HT1080 (cell line): ENCODE data around the gene NOP53. TPM values are rescaled to one million over a fixed set of nuclear protein-coding genes. Genes with fewer than 3 reads are reported as not detected.
"Not testable (repeated sequence)": the region's sequence is repeated elsewhere in the genome, so short reads cannot be mapped to it uniquely, and the experiment has no call there.

Source experiments
- DNase-seq: peaks from one replicate; pipeline ENCODE4 v3.0.0-alpha.2; 2015; ENCODE audit warnings: low read depth
- total RNA-seq: library from RNA; depleted of rRNA; stranded (reverse); fragments of >200 nt; shearing (Covaris generic); gene quantifications from 2 replicates; pipeline ENCODE4 v1.2.3, GENCODE V29; 2014

Gene NOP53
- total RNA-seq, 1 experiment from 2014 or later, result 111 TPM

DNA sequence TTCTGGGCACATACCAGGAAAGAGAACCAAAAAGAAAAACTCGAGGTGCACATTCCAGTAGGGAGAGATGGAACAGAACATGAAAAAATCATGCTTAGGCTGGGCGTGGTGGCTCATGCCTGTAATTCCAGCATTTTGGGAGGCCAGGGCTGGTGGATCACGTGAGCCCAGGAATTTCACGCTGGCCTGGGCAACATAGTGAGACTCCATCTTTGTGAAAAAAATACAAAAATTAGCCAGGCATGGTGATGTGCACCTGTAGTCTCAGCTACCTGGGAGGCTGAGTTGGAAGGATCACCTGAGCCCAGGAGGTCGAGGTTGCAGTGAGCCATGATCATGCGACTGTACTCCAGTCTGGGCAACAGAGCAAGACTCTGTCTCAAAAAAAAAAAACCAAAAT lies 25.9 kb downstream of the NOP53 start:
- not testable (repeated sequence) for DNase-seq

DNA sequence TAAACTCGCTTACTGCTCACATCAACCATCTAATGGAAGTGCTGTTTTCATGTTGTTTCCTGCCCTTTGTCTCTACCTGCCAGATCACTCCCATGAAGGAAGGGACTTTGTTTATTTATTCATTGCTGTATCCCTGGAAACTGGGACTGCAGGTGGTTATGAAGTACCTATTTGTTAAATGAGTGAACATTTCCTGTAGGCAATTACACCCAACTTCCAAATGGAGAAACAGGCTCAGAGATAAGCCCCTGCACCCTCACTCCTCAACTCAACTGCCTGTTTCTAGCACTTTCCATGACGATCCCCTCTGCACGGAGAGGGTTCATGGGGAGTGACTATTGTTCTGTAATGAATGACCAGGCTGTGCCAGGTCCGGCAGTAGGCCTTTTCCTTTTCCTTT lies 31.2 kb downstream of the NOP53 start:
- peak; percentile 38 for DNase-seq

- not testable (repeated sequence) for DNase-seq
Observed at GRCh38 chr19:47777245-47778048, 32.1 kb downstream of the NOP53 start.

- peak; percentile 60 for DNase-seq
Observed at GRCh38 chr19:47778049-47778953, 33.0 kb downstream of the NOP53 start, which contains the start of gene SELENOW. Gene SELENOW (plus strand): TSS chr19:47778703. CDS start chr19:47778786, 83 bp downstream.

- no peak for DNase-seq
Observed at GRCh38 chr19:47778954-47779351, 33.6 kb downstream of the NOP53 start.

DNA sequence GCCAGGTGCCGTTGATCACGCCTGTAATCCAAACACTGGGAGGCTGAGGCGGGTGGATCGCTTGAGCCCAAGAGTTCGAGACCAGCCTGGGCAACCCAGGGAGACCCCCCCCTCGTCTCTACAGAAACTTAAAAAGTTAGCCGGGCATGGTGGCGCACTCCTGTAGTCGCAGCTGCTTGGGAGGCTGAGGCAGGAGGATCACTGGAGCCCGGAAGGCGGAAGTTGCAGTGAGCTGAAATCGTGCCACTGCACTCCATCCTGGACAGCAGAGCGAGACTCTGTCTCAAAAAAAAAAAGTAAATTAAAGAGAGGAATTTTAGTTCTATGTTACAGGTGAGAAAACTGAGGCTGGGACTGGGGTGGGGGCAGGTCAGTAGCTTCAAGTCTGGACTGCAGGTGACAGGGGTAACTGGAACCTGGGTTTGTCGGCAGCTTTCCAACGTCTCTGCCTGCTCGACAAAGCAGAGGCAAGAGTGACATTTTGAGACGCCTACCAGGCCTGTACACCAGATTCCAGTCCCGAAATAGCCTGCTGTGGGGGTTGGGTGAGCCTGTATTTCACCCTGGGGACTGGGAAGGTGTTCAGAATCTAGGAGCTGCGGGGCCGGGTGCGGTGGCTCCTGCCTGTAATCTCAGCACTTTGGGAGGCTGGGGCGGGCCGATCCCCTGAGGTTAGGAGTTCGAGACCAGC lies 34.3 kb downstream of the NOP53 start:
- DNase-seq, result no peak

DNA sequence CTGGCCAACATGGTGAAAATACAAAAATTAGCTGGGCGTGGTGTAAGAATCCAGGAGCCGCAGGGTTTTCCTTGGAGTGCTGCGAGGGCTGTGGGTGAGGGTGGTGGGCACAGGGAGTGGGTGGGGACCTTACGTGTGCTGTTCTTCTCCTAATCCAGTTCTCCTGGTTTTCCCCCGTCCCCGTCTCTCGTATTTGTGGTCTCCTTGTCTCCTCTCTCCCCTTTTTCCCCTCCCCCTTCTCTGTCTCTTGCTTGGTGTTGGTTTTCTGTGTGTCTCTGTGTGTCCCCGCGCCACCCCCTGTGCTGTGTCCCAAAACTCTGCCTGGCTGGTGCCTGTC lies 34.8 kb downstream of the NOP53 start:
- no peak for DNase-seq

DNA sequence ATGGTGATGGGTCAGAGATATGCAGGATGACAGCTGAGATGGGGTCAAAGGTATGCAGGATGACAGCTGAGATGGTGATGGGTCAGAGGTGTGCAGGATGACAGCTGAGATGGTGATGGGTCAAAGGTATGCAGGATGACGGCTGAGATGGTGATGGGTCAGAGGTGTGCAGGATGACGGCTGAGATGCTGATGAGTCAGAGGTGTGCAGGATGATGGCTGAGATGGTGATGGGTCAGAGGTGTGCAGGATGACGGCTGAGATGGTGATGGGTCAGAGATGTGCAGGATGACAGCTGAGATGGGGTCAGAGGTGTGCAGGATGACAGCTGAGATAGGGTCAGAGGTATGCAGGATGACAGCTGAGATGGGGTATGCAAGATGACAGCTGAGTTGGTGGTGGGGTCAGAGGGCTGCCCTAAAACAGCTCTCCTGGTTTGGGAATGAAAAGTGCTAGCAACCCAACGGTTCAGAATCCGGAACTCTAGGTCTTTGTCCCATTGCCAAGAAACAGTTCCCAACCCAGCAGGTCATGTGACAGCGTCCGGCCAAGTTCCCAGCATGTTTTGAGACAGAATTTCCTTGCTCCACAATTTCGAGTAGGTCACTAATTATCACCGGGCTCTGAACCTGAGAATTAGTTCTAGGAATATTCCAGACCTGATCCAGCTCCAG lies 36.4 kb downstream of the NOP53 start:
- DNase-seq, result no peak

GRCh38 chr19:47786566-47786965 lies 41.2 kb downstream of the NOP53 start:
- DNase-seq, result no peak

- not testable (repeated sequence) for DNase-seq
Observed at GRCh38 chr19:47787307-47787706, 42.0 kb downstream of the NOP53 start.

GRCh38 chr19:47789811-47790210 lies 44.5 kb downstream of the NOP53 start:
- DNase-seq, result not testable (repeated sequence)

- peak; percentile 48 for DNase-seq
Observed at GRCh38 chr19:47790398-47790814, 45.1 kb downstream of the NOP53 start.

- DNase-seq, result no peak
Observed at GRCh38 chr19:47792616-47793015, 47.3 kb downstream of the NOP53 start.

- no peak for DNase-seq
Observed at GRCh38 chr19:47794526-47794925, 49.2 kb downstream of the NOP53 start.

GRCh38 chr19:47796785-47797184 lies 51.4 kb downstream of the NOP53 start:
- no peak for DNase-seq

- DNase-seq, result no peak
Observed at GRCh38 chr19:47797996-47798903, 52.9 kb downstream of the NOP53 start.

GRCh38 chr19:47798904-47799266 lies 53.5 kb downstream of the NOP53 start:
- no peak for DNase-seq

- DNase-seq, result no peak
Observed at GRCh38 chr19:47801270-47801669, 55.9 kb downstream of the NOP53 start.

DNA sequence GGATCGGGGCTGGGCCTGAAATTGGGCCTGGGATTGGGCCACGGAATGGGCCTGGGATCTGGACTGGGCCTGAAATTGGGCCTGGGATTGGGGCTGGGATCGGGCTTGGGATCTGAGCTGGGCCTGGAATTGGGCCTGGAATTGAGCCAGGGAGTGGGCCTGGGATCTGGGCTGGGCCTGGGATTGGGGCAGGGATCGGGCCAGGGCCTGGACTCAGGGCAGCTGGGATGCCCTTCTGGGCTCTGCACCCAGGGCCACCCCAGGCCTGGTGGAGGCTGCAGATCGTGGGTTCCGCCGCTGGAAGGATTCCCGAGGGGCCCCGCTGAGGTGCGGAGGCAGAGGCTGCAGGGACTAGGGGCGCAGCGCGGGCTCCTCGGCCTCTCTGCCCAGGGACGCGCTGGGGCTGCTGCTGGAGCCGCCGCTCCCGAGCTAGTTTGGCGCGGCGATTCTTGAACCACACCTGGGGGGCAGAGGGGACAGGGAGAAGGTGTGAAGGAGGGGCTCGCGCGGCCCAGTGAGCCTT lies 57.2 kb downstream of the NOP53 start:
- no peak for DNase-seq

DNA sequence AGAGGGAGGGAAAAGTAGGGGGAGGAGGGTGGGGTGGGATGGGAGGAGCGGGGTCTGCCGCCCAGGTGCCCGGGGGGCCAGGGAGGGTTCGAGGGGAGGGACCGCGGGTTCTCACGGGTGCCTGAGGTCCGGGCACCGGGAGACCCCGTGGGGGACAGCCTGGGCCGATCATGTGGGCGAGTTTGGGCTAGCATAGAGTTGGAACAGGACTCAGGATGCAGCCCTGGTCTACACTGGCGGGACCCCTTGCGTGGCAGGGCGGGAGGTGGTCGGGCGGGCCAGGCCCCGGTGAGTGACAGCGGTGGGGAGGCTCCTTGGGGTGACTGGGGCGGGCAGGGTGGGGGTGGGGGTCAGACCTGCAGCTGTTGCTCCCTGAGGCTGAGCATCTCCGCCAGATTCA lies 57.8 kb downstream of the NOP53 start:
- DNase-seq, result not testable (repeated sequence)
